ENCODE data around the gene ANKRD2.
A peak's percentile ranks its signal among the peaks of the same experiment; 100 is the strongest.

The ANKRD2 gene

GRCh38 chr10:97584060-97584797 is 11.7 kb downstream of the ANKRD2 start, which contains the start of gene HOGA1:
Gene HOGA1, plus strand, starts transcription at chr10:97584389. Its CDS starts 315 bp downstream, at chr10:97584704.
- H3K27ac ChIP-seq, result peak within 1 kb of the TSS; percentile 75
- peak; percentile 95 for DNase-seq (ENCODE audit: low spot score)
- ChIA-PET POLR2A (ENCODE audit: low non-redundant PET) (interaction anchor here (0.6 to 0.9 kb wide), 3 partner anchors 14 to 87 kb away, joined by 3 read pairs; no protein-coding TSS in a partner anchor), CTCF (interaction anchor here (0.6 to 1.5 kb wide), 5 partner anchors 12 to 1523 kb away, joined by 3 to 5 read pairs (median 3); partner anchors contain the start of gene ANKRD2)
- no peak for TF ChIP-seq CTCF (conservative IDR thresholded peaks at IDR 0.05; ENCODE audit: low read depth)

GRCh38 chr10:97584798-97585438 is 12.3 kb downstream of the ANKRD2 start:
- ChIA-PET POLR2A (ENCODE audit: low non-redundant PET) (no interaction called here), CTCF (interaction anchor here (0.6 to 0.7 kb wide), 2 partner anchors 12 to 1524 kb away, joined by 3 read pairs; no protein-coding TSS in a partner anchor)
- DNase-seq (ENCODE audit: low spot score), result no peak
- TF ChIP-seq CTCF (conservative IDR thresholded peaks at IDR 0.05; ENCODE audit: low read depth), result no peak
- peak overlapping the region; percentile 75 for H3K27ac ChIP-seq

GRCh38 chr10:97585439-97585811 is 12.8 kb downstream of the ANKRD2 start:
- ChIA-PET CTCF (no interaction called here), POLR2A (ENCODE audit: low non-redundant PET) (no interaction called here)
- H3K27ac ChIP-seq, result peak overlapping the region; percentile 75
- DNase-seq (ENCODE audit: low spot score), result no peak
- TF ChIP-seq CTCF (conservative IDR thresholded peaks at IDR 0.05; ENCODE audit: low read depth), result no peak

GRCh38 chr10:97587183-97587582 is 14.6 kb downstream of the ANKRD2 start:
- H3K27ac ChIP-seq, result no peak overlapping the region
- ChIA-PET POLR2A (ENCODE audit: low non-redundant PET) (no interaction called here), CTCF (no interaction called here)
- DNase-seq (ENCODE audit: low spot score), result no peak
- TF ChIP-seq CTCF (conservative IDR thresholded peaks at IDR 0.05; ENCODE audit: low read depth), result no peak

- ChIA-PET POLR2A (ENCODE audit: low non-redundant PET) (no interaction called here), CTCF (interaction anchor here (1.0 to 1.4 kb wide), 2 partner anchors 17 to 23 kb away, joined by 4 read pairs; partner anchors contain the start of gene ANKRD2)
- H3K27ac ChIP-seq, result peak within 1 kb of the TSS; percentile 12; the same call in 1 of the 2 replicates
- no peak for TF ChIP-seq CTCF (conservative IDR thresholded peaks at IDR 0.05; ENCODE audit: low read depth)
- DNase-seq (ENCODE audit: low spot score), result no peak
These were observed 16.9 kb downstream of the ANKRD2 start, which contains the start of gene C10orf62 for GRCh38 chr10:97589479-97589878. Gene C10orf62, plus strand, starts transcription at chr10:97589721. Its CDS starts 177 bp downstream, at chr10:97589898.

- TF ChIP-seq CTCF (conservative IDR thresholded peaks at IDR 0.05; ENCODE audit: low read depth), result no peak
- peak overlapping the region; percentile 12; the same call in 1 of the 2 replicates for H3K27ac ChIP-seq
- CTCF ChIA-PET, result interaction anchor here (0.9 to 1.4 kb wide), 3 partner anchors 18 to 232 kb away, joined by 3 to 4 read pairs (median 4); partner anchors contain the start of gene ANKRD2
- POLR2A ChIA-PET (ENCODE audit: low non-redundant PET), result no interaction called here
- DNase-seq (ENCODE audit: low spot score), result no peak
These were observed 17.6 kb downstream of the ANKRD2 start for GRCh38 chr10:97590082-97590747.
